ENCODE data around the gene RPS2. TPM values are rescaled to one million over a fixed set of nuclear protein-coding genes. Genes with fewer than 3 reads are reported as not detected.

Gene RPS2
- polyA plus RNA-seq, 1 donor, result 3,022 TPM

- WGBS (ENCODE audit: insufficient coverage, low lambda C conversion rate), result no CpG with 5 or more reads among the region's 28 CpGs
Observed at GRCh38 chr16:1999866-2000514, 35.4 kb upstream of the RPS2 start.

GRCh38 chr16:1998852-1999801 is 34.5 kb upstream of the RPS2 start:
- no CpG with 5 or more reads among the region's 39 CpGs for WGBS (ENCODE audit: insufficient coverage, low lambda C conversion rate)
- Histone ChIP-seq H3K4me1 (ENCODE audit: control insufficient read depth, insufficient read depth, low read length) (peaks cover 7% of the 10 kb centered on the region), H3K4me3 (ENCODE audit: low read length) (no peak overlapping the region), H3K36me3 (ENCODE audit: control insufficient read depth, insufficient read depth, low read length) (peaks cover 68% of the 10 kb centered on the region), H3K27ac (ENCODE audit: low read length) (no peak overlapping the region), H3K9me3 (ENCODE audit: control insufficient read depth, low read depth, low read length) (no peaks in the 10 kb centered on the region), H3K27me3 (ENCODE audit: control insufficient read depth, insufficient read depth, low read length) (no peaks in the 10 kb centered on the region)
- no peak for DNase-seq

More at GRCh38 chr16:1999866-2000514, 35.4 kb upstream of the RPS2 start:
- Histone ChIP-seq H3K9me3 (ENCODE audit: control insufficient read depth, low read depth, low read length) (no peaks in the 10 kb centered on the region), H3K27ac (ENCODE audit: low read length) (no peak overlapping the region), H3K4me3 (ENCODE audit: low read length) (no peak overlapping the region), H3K36me3 (ENCODE audit: control insufficient read depth, insufficient read depth, low read length) (peaks cover 68% of the 10 kb centered on the region), H3K4me1 (ENCODE audit: control insufficient read depth, insufficient read depth, low read length) (peaks cover 13% of the 10 kb centered on the region), H3K27me3 (ENCODE audit: control insufficient read depth, insufficient read depth, low read length) (no peaks in the 10 kb centered on the region)
- DNase-seq, result no peak

GRCh38 chr16:1998360-1998835 is 33.8 kb upstream of the RPS2 start:
- Histone ChIP-seq H3K4me1 (ENCODE audit: control insufficient read depth, insufficient read depth, low read length) (no peaks in the 10 kb centered on the region), H3K9me3 (ENCODE audit: control insufficient read depth, low read depth, low read length) (no peaks in the 10 kb centered on the region), H3K27ac (ENCODE audit: low read length) (no peak overlapping the region), H3K27me3 (ENCODE audit: control insufficient read depth, insufficient read depth, low read length) (no peaks in the 10 kb centered on the region), H3K36me3 (ENCODE audit: control insufficient read depth, insufficient read depth, low read length) (peaks cover 65% of the 10 kb centered on the region), H3K4me3 (ENCODE audit: low read length) (no peak overlapping the region)
- DNase-seq, result no peak
- no CpG with 5 or more reads among the region's 27 CpGs for WGBS (ENCODE audit: insufficient coverage, low lambda C conversion rate)

GRCh38 chr16:1997494-1998359 is 33.1 kb upstream of the RPS2 start:
- peaks cover 58% of the 10 kb centered on the region for H3K36me3 ChIP-seq (ENCODE audit: control insufficient read depth, insufficient read depth, low read length)
- H3K27ac ChIP-seq (ENCODE audit: low read length), result no peak overlapping the region
- no peaks in the 10 kb centered on the region for H3K4me1 ChIP-seq (ENCODE audit: control insufficient read depth, insufficient read depth, low read length)
- no peak for DNase-seq
- WGBS (ENCODE audit: insufficient coverage, low lambda C conversion rate), result 90% methylated on average over 2 of the region's 26 CpGs
- no peak overlapping the region for H3K4me3 ChIP-seq (ENCODE audit: low read length)
- H3K9me3 ChIP-seq (ENCODE audit: control insufficient read depth, low read depth, low read length), result peaks cover 4% of the 10 kb centered on the region
- H3K27me3 ChIP-seq (ENCODE audit: control insufficient read depth, insufficient read depth, low read length), result no peaks in the 10 kb centered on the region

GRCh38 chr16:1993731-1994131 is 29.1 kb upstream of the RPS2 start:
- Histone ChIP-seq H3K27me3 (ENCODE audit: control insufficient read depth, insufficient read depth, low read length) (peaks cover 25% of the 10 kb centered on the region), H3K27ac (ENCODE audit: low read length) (no peak overlapping the region), H3K9me3 (ENCODE audit: control insufficient read depth, low read depth, low read length) (peaks cover 21% of the 10 kb centered on the region), H3K36me3 (ENCODE audit: control insufficient read depth, insufficient read depth, low read length) (peaks cover 19% of the 10 kb centered on the region), H3K4me3 (ENCODE audit: low read length) (no peak overlapping the region), H3K4me1 (ENCODE audit: control insufficient read depth, insufficient read depth, low read length) (peaks cover 25% of the 10 kb centered on the region)
- no CpG with 5 or more reads among the region's 2 CpGs for WGBS (ENCODE audit: insufficient coverage, low lambda C conversion rate)
- DNase-seq, result no peak

- Histone ChIP-seq H3K4me1 (ENCODE audit: control insufficient read depth, insufficient read depth, low read length) (peaks cover 25% of the 10 kb centered on the region), H3K27ac (ENCODE audit: low read length) (no peak overlapping the region), H3K27me3 (ENCODE audit: control insufficient read depth, insufficient read depth, low read length) (peaks cover 30% of the 10 kb centered on the region), H3K4me3 (ENCODE audit: low read length) (no peak overlapping the region), H3K36me3 (ENCODE audit: control insufficient read depth, insufficient read depth, low read length) (peaks cover 10% of the 10 kb centered on the region), H3K9me3 (ENCODE audit: control insufficient read depth, low read depth, low read length) (peaks cover 21% of the 10 kb centered on the region)
- no peak for DNase-seq
- WGBS (ENCODE audit: insufficient coverage, low lambda C conversion rate), result no CpG with 5 or more reads among the region's 50 CpGs
Observed at GRCh38 chr16:1992704-1993317, 28.2 kb upstream of the RPS2 start.

- Histone ChIP-seq H3K27me3 (ENCODE audit: control insufficient read depth, insufficient read depth, low read length) (peaks cover 30% of the 10 kb centered on the region), H3K27ac (ENCODE audit: low read length) (no peak overlapping the region), H3K36me3 (ENCODE audit: control insufficient read depth, insufficient read depth, low read length) (peaks cover 6% of the 10 kb centered on the region), H3K9me3 (ENCODE audit: control insufficient read depth, low read depth, low read length) (peaks cover 21% of the 10 kb centered on the region), H3K4me1 (ENCODE audit: control insufficient read depth, insufficient read depth, low read length) (peaks cover 25% of the 10 kb centered on the region), H3K4me3 (ENCODE audit: low read length) (no peak overlapping the region)
- DNase-seq, result peak; percentile 88 to 90
- WGBS (ENCODE audit: insufficient coverage, low lambda C conversion rate), result no CpG with 5 or more reads among the region's 96 CpGs
Observed at GRCh38 chr16:1991948-1992703, 27.5 kb upstream of the RPS2 start.

GRCh38 chr16:1991588-1991947 is 26.9 kb upstream of the RPS2 start:
- peaks cover 25% of the 10 kb centered on the region for H3K4me1 ChIP-seq (ENCODE audit: control insufficient read depth, insufficient read depth, low read length)
- no peak overlapping the region for H3K4me3 ChIP-seq (ENCODE audit: low read length)
- peaks cover 30% of the 10 kb centered on the region for H3K27me3 ChIP-seq (ENCODE audit: control insufficient read depth, insufficient read depth, low read length)
- H3K36me3 ChIP-seq (ENCODE audit: control insufficient read depth, insufficient read depth, low read length), result peaks cover 7% of the 10 kb centered on the region
- WGBS (ENCODE audit: insufficient coverage, low lambda C conversion rate), result no CpG with 5 or more reads among the region's 22 CpGs
- DNase-seq, result no peak
- H3K27ac ChIP-seq (ENCODE audit: low read length), result no peak overlapping the region
- peaks cover 21% of the 10 kb centered on the region for H3K9me3 ChIP-seq (ENCODE audit: control insufficient read depth, low read depth, low read length)

- Histone ChIP-seq H3K4me1 (ENCODE audit: control insufficient read depth, insufficient read depth, low read length) (peaks cover 27% of the 10 kb centered on the region), H3K27me3 (ENCODE audit: control insufficient read depth, insufficient read depth, low read length) (peaks cover 30% of the 10 kb centered on the region), H3K36me3 (ENCODE audit: control insufficient read depth, insufficient read depth, low read length) (peaks cover 12% of the 10 kb centered on the region), H3K9me3 (ENCODE audit: control insufficient read depth, low read depth, low read length) (peaks cover 21% of the 10 kb centered on the region), H3K27ac (ENCODE audit: low read length) (no peak overlapping the region), H3K4me3 (ENCODE audit: low read length) (no peak overlapping the region)
- peak in 1 of 2 donors; percentile 26 for DNase-seq
- no CpG with 5 or more reads among the region's 18 CpGs for WGBS (ENCODE audit: insufficient coverage, low lambda C conversion rate)
Observed at GRCh38 chr16:1991135-1991551, 26.5 kb upstream of the RPS2 start.
